Stomach (tissue), 4 donors: ENCODE results near the gene GPR153.

ENCODE experiments used
- CTCF ChIP-seq, 7 experiments: fragments of 450-650 bp in 4 of 7; fragments of 200-600 bp in 3 of 7; sonication (generic) in 3 of 7; IDR thresholded peaks; one replicate each; pipeline ENCODE4 v1.5.1; 2016 to 2019; ENCODE audit warnings: antibody characterized with exemption in 7 of 7, control low read depth in 2 of 7, mild to moderate bottlenecking in 1 of 7
- POLR2A ChIP-seq, 4 donors: fragments of 450-650 bp; IDR thresholded peaks; one replicate each; pipeline ENCODE4 v1.6.1; 2016; ENCODE audit warnings: antibody characterized with exemption in 4 of 4, control low read depth in 2 of 4, mild to moderate bottlenecking in 1 of 4, moderate library complexity in 1 of 4

- TF ChIP-seq CTCF (IDR thresholded peaks at IDR 0.05) = no peak
- no peak for TF ChIP-seq POLR2A (IDR thresholded peaks at IDR 0.05)
Measured at GRCh38 chr1:6247651-6248050, 13.2 kb downstream of the GPR153 start.
